ENCODE data around the gene TMEM132D.

DNA sequence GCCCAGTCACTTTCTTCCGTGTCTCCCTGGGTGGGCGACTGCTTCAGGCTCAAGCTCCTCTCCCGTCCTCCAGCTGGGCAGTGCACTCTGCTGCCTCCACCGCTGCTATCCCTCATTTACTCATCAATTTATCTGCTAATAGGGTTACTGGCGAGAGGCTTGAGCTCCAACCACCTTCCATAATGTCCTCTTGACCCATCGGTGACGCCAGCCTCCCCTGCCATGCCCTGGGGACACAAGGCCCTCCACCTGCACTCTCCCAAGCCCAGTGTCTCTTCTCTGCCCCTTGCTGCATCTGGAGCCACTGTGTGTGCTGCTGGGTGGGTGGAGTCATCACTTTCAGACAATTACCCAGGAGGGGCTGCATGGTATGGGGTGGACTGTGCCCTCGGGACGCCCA, 78.5 kb downstream of the TMEM132D start:
- TF ChIP-seq, protein P1, sequence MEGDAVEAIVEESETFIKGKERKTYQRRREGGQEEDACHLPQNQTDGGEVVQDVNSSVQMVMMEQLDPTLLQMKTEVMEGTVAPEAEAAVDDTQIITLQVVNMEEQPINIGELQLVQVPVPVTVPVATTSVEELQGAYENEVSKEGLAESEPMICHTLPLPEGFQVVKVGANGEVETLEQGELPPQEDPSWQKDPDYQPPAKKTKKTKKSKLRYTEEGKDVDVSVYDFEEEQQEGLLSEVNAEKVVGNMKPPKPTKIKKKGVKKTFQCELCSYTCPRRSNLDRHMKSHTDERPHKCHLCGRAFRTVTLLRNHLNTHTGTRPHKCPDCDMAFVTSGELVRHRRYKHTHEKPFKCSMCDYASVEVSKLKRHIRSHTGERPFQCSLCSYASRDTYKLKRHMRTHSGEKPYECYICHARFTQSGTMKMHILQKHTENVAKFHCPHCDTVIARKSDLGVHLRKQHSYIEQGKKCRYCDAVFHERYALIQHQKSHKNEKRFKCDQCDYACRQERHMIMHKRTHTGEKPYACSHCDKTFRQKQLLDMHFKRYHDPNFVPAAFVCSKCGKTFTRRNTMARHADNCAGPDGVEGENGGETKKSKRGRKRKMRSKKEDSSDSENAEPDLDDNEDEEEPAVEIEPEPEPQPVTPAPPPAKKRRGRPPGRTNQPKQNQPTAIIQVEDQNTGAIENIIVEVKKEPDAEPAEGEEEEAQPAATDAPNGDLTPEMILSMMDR (IDR thresholded peaks at IDR 0.05; ENCODE audit: poor library complexity, severe bottlenecking), result no peak
- TF ChIP-seq EZH2 (IDR thresholded peaks at IDR 0.05; ENCODE audit: borderline replicate concordance, insufficient read depth, low read length, poor library complexity, severe bottlenecking) (no peak), POLR2AphosphoS5 (IDR thresholded peaks at IDR 0.05) (no peak), TAF1 (IDR thresholded peaks at IDR 0.05; ENCODE audit: low read depth) (no peak), EP300 (conservative IDR thresholded peaks at IDR 0.05; ENCODE audit: poor library complexity, severe bottlenecking) (no peak), MXI1 (conservative IDR thresholded peaks at IDR 0.05; ENCODE audit: poor library complexity, severe bottlenecking) (no peak)
- TF ChIP-seq, protein P2, sequence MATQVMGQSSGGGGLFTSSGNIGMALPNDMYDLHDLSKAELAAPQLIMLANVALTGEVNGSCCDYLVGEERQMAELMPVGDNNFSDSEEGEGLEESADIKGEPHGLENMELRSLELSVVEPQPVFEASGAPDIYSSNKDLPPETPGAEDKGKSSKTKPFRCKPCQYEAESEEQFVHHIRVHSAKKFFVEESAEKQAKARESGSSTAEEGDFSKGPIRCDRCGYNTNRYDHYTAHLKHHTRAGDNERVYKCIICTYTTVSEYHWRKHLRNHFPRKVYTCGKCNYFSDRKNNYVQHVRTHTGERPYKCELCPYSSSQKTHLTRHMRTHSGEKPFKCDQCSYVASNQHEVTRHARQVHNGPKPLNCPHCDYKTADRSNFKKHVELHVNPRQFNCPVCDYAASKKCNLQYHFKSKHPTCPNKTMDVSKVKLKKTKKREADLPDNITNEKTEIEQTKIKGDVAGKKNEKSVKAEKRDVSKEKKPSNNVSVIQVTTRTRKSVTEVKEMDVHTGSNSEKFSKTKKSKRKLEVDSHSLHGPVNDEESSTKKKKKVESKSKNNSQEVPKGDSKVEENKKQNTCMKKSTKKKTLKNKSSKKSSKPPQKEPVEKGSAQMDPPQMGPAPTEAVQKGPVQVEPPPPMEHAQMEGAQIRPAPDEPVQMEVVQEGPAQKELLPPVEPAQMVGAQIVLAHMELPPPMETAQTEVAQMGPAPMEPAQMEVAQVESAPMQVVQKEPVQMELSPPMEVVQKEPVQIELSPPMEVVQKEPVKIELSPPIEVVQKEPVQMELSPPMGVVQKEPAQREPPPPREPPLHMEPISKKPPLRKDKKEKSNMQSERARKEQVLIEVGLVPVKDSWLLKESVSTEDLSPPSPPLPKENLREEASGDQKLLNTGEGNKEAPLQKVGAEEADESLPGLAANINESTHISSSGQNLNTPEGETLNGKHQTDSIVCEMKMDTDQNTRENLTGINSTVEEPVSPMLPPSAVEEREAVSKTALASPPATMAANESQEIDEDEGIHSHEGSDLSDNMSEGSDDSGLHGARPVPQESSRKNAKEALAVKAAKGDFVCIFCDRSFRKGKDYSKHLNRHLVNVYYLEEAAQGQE (IDR thresholded peaks at IDR 0.05; ENCODE audit: borderline replicate concordance), result no peak

Measured in neural cell (in vitro differentiated cells).